ENCODE data around the gene IQSEC2.

Gene IQSEC2

DNA sequence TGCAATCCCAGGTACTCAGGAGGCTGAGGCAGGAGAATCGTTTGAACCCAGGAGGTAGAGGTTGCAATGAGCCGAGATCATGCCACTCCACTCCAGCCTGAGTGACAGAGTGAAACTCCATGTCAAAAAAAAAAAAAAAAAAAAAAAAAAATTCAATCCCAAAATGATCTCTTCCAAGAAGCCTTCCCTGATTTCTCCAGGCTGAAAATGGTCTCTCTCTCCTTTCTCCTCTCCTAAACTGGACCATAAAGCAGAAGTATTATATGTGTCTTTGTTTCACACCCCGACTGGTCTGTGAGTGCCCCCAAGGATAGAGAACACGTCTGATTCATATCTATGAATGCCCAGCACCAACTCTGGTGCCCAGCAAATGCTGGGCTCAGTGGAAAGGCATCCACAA, 39.1 kb downstream of the IQSEC2 start:
- no peak for DNase-seq (ENCODE audit: low spot score)

DNA sequence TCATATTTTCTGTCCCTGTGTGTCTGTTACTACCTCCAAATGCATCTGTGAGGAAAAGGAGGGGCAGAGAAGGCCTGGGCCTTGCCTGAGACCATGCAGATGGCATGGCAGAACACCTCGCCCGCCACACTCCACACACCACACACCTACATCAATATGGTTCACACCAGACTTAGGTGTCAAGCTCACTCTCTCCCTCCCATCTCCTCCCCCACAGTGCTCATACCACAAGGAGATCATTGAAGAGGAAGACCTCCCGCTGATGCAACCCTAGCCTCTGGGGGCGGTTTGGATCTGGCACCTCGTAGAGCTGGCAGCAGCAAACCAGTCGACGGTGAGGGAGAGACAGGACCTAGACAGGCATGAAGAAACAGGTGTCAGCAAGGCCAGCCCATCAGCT, 39.8 kb downstream of the IQSEC2 start:
- DNase-seq (ENCODE audit: low spot score), result no peak

DNA sequence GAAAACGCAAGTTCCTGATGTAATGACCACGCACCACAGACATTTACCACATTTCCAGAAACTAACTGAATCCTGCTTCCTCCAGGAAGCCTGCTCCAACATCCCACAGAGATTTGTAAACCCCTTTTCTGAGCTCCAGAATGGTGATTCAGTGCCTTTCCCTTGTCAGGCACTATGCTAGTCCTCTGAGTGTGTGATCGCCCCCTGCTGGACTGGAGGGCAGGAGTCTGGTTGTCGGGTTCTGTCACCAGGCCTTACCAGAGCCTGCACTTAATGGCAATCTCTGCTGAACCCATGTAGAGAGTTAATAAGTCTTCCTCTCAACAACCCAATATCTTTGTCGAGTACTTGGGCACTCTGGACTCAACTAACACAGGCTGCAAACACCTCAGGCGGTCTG, 41.9 kb downstream of the IQSEC2 start:
- DNase-seq (ENCODE audit: low spot score), result no peak

DNA sequence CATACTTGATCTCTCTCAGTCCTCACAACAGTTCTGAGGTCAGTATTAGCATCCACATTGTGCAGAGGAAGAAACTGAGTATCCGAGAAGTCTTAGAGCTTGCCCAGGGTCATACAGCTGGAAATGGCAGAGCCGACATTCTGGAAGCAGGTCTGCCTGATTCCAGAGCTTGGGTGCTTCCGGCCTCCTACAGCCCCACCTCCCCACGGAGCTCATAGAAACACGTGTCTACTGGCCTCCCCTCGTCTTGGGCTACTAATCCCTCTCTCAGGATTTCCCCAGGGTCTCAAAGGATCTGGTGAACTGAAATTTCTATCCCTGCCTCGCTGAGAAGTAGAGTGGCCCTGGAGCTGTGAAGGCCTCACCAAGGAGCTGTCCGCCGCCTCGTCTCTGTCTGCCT, 44.3 kb downstream of the IQSEC2 start:
- DNase-seq (ENCODE audit: low spot score), result no peak

DNA sequence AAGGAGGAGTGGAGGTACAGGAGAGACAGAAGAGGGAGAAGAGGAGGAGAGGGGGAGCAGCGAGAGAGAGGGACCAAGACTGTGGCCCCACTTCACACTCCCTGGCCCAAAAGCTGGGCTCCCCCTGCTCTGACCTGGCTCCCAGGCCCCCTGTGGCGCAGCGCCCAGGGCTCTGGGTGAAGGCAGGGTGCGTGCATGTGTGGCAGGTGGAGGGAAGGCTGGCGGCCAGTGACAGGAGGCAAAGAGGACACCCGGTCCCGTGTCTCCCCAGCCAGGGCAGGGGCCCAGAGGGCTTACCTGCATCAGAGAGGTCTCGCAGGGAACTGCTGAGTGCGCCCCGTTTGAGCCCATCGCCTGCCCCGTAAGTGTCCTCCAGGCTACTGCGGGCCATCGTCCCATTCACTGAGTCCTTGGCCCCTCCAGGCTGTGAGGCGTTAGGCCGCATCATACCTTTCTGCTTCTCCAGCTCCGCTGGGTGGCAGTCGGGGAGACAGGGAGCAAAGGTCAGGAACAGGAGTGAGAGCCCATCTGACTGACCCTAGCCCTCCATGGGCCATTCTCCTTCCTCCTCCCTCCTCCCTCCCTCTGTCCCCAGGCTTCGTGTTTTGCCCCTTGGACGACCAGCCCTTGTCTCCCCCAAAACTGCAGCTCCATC, 45.2 kb downstream of the IQSEC2 start:
- DNase-seq (ENCODE audit: low spot score), result no peak

DNA sequence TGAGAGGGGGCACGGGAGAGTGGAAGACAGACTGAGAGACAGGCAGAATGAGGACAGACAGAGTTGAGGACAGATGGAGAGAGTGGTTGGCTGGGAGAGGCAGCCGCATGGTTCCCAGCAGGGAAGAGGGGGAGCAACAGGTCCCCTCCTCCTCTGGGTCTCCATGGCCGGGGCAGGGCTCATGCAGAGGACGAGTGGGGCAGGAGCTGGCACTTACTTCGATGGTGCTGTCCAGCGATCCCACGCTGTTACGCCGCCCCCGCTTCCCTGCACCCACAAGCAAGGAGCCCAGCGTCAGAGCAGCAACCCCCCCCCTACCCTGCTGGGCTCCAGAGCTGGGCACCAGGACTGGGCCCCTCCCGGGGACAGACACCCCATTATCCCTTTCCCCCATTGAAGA, 45.8 kb downstream of the IQSEC2 start:
- no peak for DNase-seq (ENCODE audit: low spot score)

DNA sequence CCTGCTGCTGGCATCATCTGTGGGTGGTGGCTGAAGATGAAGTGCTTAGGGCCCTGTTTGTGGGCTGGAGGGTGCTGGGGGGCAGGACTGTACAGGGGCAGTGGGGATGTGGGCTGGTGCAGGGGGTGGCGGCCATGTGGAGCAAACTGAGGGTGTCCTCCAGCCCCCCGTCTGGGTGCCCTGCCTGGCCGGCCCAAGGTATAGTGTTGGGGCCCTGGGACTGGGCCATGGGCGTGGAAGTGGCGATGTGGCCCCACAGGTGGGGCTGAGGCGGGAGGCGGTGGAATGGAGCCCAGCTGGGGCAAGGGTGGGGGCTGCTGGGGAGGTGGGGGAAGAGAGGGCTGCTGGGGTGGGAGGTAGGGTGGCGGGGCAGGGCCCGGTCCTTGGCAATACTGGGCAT, 46.9 kb downstream of the IQSEC2 start:
- no peak for DNase-seq (ENCODE audit: low spot score)

DNA sequence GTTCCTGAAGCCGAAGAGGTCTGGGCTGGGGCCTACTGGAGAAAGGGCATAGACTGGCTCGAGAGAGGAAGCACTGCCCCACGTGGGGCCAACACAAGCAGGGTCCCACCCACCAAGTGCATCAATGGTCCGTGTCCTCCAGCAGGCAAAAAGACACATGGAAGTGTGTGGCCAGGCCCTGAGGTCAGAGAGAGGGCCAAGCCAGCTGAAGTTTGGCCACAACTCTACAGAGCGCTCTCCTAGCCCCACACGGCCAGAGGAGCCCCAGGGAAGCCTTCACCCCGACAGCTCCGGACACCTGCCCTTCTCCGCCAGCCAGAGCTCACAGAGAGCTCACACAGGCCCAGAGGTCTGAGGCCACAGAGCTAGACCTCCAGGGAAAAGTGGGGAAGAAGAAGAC, 47.8 kb downstream of the IQSEC2 start:
- no peak for DNase-seq (ENCODE audit: low spot score)

DNA sequence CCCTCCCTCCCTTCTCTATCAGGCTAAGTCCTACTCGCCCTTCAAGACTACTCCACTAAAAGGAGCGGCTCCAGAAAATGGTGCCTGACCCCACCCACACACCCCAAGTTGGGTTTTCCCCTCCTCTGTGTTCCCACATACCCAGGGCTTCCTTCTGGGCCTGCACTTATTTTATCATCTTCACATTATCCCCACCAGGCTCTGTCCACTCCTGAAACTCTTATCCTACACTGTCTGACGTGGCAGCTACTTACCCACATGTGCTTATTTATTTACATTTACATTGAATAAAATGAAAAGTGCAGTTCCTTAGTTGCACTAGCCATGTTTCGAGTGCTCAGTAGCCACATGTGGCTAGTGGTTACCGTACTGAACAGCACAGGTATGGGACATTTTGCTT, 51.3 kb downstream of the IQSEC2 start:
- no peak for DNase-seq (ENCODE audit: low spot score)

DNA sequence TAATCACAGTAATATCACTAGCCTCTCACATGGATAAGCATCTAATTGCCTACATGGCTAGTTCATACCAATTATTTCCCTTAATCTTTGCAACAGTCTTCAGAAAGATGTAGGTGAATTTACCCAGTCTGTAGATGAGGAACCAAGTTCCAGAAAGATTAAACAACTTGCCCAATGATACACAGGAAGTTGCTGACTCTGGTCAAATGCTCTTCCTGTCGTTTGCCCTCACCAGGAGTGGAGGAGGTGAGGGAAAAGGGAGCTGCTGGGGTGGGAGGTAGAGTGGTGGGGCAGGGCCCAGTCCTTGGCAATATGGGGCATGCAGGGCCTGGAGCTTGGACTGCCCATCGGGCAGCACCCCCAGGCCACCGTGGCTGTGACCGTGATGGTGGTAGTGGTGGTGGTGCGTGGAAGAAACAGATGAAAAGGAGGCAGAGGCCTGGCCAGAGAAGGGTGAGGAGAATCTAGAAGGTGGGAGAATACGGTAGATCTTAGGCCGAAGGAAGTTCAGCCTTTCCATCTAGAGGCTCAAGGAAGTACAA, 54.1 kb downstream of the IQSEC2 start:
- DNase-seq (ENCODE audit: low spot score), result no peak

DNA sequence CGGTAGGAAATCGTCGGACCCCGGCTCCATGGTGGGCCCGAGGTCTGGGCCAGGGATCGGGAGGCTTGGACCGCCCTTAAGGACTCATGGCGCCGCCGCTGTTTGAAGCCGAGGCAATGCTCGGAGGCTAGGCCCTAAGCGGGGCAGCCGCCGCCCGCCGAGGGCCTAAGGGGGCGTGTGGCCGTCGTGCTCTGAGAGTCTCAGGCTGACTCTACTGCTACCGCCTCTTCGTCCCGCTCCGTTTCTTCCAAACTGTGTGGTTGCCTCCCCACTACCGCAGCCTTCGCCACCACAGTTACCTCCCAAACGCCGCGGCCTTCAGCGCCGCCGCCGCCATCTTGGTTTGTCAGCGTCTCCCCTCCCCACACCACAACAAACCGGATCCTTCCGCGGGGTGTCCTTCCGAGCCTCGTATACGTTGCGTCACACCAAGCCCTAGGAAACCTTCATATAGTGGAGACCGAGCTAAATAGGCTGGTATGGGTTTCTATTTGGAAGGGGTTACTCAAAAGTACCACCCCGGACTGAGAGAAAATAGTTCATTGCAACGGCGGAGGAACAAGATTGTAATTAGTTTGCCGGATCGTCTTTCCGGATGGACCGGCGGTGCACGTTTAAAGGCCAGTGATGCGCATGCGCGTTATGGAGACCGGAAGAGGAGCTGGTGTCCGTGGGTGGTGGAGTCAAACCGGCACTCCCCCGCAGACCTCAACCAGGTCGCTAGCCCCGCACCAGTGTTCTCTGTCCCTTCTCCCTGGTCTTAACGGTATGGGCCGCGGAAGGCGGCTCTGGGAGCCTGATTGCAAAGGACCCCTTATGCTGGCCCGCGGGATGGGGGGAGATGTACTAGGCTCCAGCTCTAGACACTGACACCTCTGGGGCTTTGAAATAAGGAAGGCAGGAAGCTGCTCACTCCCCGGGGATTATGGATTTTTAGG, 56.3 kb downstream of the IQSEC2 start, which contains the start of gene KDM5C:
Gene KDM5C, minus strand, starts transcription at position 348 of the 938 bp plus-strand sequence. Its CDS starts 318 bp downstream, at position 30.
- peak; percentile 95 for DNase-seq (ENCODE audit: low spot score)

DNA sequence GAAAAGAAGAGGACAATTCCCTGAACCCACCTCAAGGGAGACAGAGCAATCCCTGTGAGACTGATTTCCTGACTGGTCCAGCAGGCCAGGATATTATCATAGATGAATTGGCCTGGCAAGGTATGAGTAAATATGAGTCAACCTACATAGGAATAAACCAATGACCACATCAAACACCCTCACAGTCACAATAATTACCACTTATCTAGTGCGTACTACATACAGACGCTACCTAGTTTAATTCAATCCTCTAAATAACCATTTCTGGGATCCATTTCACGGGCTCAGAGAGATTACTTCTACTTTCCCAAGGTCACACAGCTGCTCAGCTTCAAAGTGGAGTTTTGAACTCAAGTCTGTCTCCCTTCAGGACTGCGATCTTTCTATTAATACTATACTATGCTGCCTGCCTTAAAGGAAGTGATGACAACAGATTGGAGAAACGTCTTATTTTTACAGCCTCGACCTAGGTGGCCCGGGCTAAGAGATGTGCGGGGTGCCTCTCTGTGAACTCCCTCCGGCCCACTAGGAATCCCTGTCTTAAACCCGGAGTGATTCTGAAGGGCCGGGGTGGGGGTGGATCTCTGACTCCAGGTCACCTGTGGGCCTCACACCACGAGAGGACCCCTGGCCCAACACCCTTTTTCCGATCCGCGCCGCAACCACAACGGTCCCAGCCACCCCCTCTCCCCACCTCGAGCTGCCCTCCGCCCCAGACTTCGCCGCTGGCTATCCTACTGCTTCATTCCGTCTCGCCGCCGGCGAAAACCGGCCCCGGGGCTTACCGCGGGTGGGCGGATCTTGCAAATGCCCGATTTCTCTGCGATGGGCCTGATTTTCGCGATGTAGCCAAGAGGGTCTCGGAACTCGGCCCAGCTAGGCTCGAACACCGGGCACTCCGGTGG, 57.2 kb downstream of the IQSEC2 start:
- peak; percentile 86 for DNase-seq (ENCODE audit: low spot score)

DNA sequence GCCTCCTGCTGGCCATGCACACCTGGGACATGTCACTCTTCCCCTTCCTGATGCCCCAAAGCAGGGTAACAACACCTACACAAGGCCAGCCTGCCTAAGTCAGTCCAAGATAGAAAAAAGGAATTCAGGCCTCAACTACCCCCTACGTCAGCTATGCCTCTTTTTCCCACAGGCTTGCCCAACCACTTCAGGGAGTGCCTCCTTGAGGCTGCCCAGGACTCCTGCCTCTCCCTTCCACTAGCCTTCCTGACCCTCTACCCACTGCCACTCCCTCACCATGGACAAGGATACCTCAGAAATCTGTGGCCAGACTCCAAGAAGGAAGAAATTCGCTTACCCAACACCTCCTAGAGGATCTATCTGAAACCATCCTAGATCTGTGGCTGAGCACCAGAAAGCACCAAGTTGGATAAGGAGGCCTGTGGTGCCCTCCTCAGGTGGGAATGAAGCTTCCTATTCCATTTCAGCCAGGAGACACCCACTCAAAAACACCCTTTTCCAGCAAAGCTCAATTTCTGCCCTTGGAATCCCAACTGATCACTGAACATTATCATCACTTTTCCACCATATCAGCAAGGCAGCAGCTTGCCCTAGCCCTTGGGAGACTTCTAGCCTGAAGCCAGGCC, 58.2 kb downstream of the IQSEC2 start:
- no peak for DNase-seq (ENCODE audit: low spot score)
